CD14-positive monocyte (primary cell): ENCODE results near the gene RETREG3. TPM values are rescaled to one million over a fixed set of nuclear protein-coding genes. Genes with fewer than 3 reads are reported as not detected.
"Not testable (repeated sequence)": the region's sequence is repeated elsewhere in the genome, so short reads cannot be mapped to it uniquely, and the experiment has no call there.

Source experiments
- DNase-seq, 3 donors: peaks; one replicate each; pipeline ENCODE4 v3.0.0-alpha.2; 2011 to 2022
- H2AFZ ChIP-seq: 2 replicates; pipeline ENCODE4 v1.6.0; 2012; ENCODE audit warnings: mild to moderate bottlenecking, low read depth, low read length, inconsistent platforms; ENCODE audit not compliant: insufficient read depth, poor library complexity, severe bottlenecking
- H3K27ac ChIP-seq, 2 donors: 1 replicate in 1 of 2; 2 replicates in 1 of 2; pipeline ENCODE4 v1.5.1; 2012 to 2013; ENCODE audit warnings: low read length in 2 of 2, control low read depth in 1 of 2, inconsistent platforms in 1 of 2, low read depth in 1 of 2, mild to moderate bottlenecking in 1 of 2
- H3K27me3 ChIP-seq, 2 donors: one replicate each; pipeline versions ENCODE4 v1.6.0 to v1.6.1; 2011 to 2013; ENCODE audit warnings: low read length in 2 of 2; ENCODE audit not compliant: control insufficient read depth in 2 of 2, insufficient read depth in 2 of 2
- H3K36me3 ChIP-seq, 2 donors: replicated peaks in 1 of 2; 1 replicate in 1 of 2; 2 replicates in 1 of 2; pipeline versions ENCODE4 v1.5.1 to v1.6.1; 2012 to 2013; ENCODE audit warnings: low read length in 2 of 2, control low read depth in 1 of 2, inconsistent platforms in 1 of 2, mild to moderate bottlenecking in 1 of 2; ENCODE audit not compliant: insufficient read depth in 2 of 2, control insufficient read depth in 1 of 2
- H3K4me1 ChIP-seq, 2 donors: 1 replicate in 1 of 2; 2 replicates in 1 of 2; pipeline versions ENCODE4 v1.5.1 to v1.6.1; 2012 to 2013; ENCODE audit warnings: low read length in 2 of 2, control low read depth in 1 of 2, inconsistent platforms in 1 of 2, mild to moderate bottlenecking in 1 of 2, moderate library complexity in 1 of 2; ENCODE audit not compliant: insufficient read depth in 2 of 2, control insufficient read depth in 1 of 2
- H3K4me2 ChIP-seq: replicated peaks from 2 replicates; pipeline ENCODE3; 2012; ENCODE audit warnings: low read length, moderate library complexity, mild to moderate bottlenecking; ENCODE audit not compliant: poor library complexity, severe bottlenecking; ENCODE audit errors: extremely low read depth
- H3K4me3 ChIP-seq, 3 experiments: fragments of 200-600 bp in 1 of 3; sonication (generic) in 1 of 3; replicated peaks in 1 of 3; 1 replicate in 2 of 3; 2 replicates in 1 of 3; pipeline ENCODE4 v1.5.1; 2011 to 2013; ENCODE audit warnings: low read length in 3 of 3, mild to moderate bottlenecking in 3 of 3, control low read depth in 2 of 3, low read depth in 2 of 3, inconsistent platforms in 1 of 3, moderate library complexity in 1 of 3
- H3K79me2 ChIP-seq: 2 replicates; pipeline ENCODE4 v1.6.0; 2012; ENCODE audit warnings: mild to moderate bottlenecking, control low read depth, inconsistent platforms, low read length, moderate library complexity; ENCODE audit not compliant: insufficient read depth
- H3K9ac ChIP-seq: 2 replicates; pipeline ENCODE4 v1.6.0; 2017; ENCODE audit warnings: low read length, mild to moderate bottlenecking; ENCODE audit not compliant: insufficient read depth, poor library complexity, severe bottlenecking
- H3K9me3 ChIP-seq, 2 donors: replicated peaks in 1 of 2; 1 replicate in 1 of 2; 2 replicates in 1 of 2; pipeline versions ENCODE4 v1.5.1 to v1.6.1; 2012 to 2013; ENCODE audit warnings: low read length in 2 of 2, control low read depth in 1 of 2; ENCODE audit not compliant: control insufficient read depth in 1 of 2, insufficient read depth in 1 of 2
- H4K20me1 ChIP-seq: 2 replicates; pipeline ENCODE4 v1.6.0; 2012; ENCODE audit warnings: mild to moderate bottlenecking, low read length, control low read depth, moderate library complexity; ENCODE audit not compliant: insufficient read depth
- H3K27ac Mint-ChIP-seq, 7 donors: one replicate each; pipeline ENCODE4 v1.8.0; 2020; ENCODE audit warnings: mild to moderate bottlenecking in 7 of 7, mixed read lengths in 7 of 7, moderate library complexity in 6 of 7, inconsistent platforms in 2 of 7
- H3K27me3 Mint-ChIP-seq, 3 donors: one replicate each; pipeline ENCODE4 v1.8.0; 2021 to 2022; ENCODE audit warnings: low read depth in 3 of 3, mild to moderate bottlenecking in 3 of 3, mixed read lengths in 3 of 3, moderate library complexity in 3 of 3, inconsistent platforms in 1 of 3
- H3K36me3 Mint-ChIP-seq, 2 donors: one replicate each; pipeline ENCODE4 v1.8.0; 2020; ENCODE audit warnings: mixed read lengths in 2 of 2, inconsistent platforms in 1 of 2, mild to moderate bottlenecking in 1 of 2
- H3K4me1 Mint-ChIP-seq: one replicate; pipeline ENCODE4 v1.8.0; 2020; ENCODE audit warnings: mild to moderate bottlenecking, mixed read lengths
- H3K4me3 Mint-ChIP-seq, 2 donors: one replicate each; pipeline ENCODE4 v1.8.0; 2020; ENCODE audit warnings: mild to moderate bottlenecking in 2 of 2, mixed read lengths in 2 of 2, moderate library complexity in 1 of 2
- H3K9me3 Mint-ChIP-seq, 7 donors: one replicate each; pipeline ENCODE4 v1.8.0; 2020 to 2022; ENCODE audit warnings: mixed read lengths in 7 of 7, mild to moderate bottlenecking in 6 of 7, moderate library complexity in 6 of 7, inconsistent platforms in 2 of 7
- CTCF ChIP-seq: fragments of 200-600 bp; IDR thresholded peaks from one replicate; pipeline ENCODE4 v1.8.0; 2022; ENCODE audit warnings: antibody characterized with exemption, mild to moderate bottlenecking
- WGBS: methylation state at CpG from one replicate; pipeline ENCODE4 v1.1.5; 2013; ENCODE audit warnings: missing lambda C conversion rate; ENCODE audit not compliant: insufficient coverage; 5-methylcytosine and 5-hydroxymethylcytosine counted together
- intact Hi-C, 2 donors: fragments of 100-400 bp; cut with micrococcal nuclease; formaldehyde crosslinking; loops; one replicate each; pipeline versions ENCODE4 v1.15.0 to v1.15.1; 2023
- polyA plus RNA-seq, 3 donors: library from polyadenylated mRNA; depleted of rRNA in 1 of 3; unstranded in 2 of 3; stranded (reverse) in 1 of 3; fragments of 300-500 nt in 2 of 3; fragments of >200 nt in 1 of 3; fragmentation: Illumina TruSeq in 2 of 3; gene quantifications; 1 replicate in 2 of 3; 2 replicates in 1 of 3; pipeline ENCODE4 v1.2.3, GENCODE V29; 2012 to 2021

RETREG3 gene
- polyA plus RNA-seq, 3 donors, result 34.0 to 69.9 (median 69.9) TPM

GRCh38 chr17:42553866-42554249 lies 55.3 kb downstream of the RETREG3 start:
- H3K4me1 Mint-ChIP-seq, result peaks cover 30% of the 10 kb centered on the region
- Histone ChIP-seq H4K20me1 (peaks cover 6% of the 10 kb centered on the region), H3K9ac (peak overlapping the region; percentile 91), H3K4me1 (peaks cover 18 to 22% of the 10 kb centered on the region in 2 donors), H3K4me2 (peak overlapping the region; percentile 99), H3K36me3 (no peaks in the 10 kb centered on the region), H3K4me3 (peak overlapping the region; percentile 77 to 94 (median 83)), H3K79me2 (peaks cover 11% of the 10 kb centered on the region), H3K27me3 (peaks cover 4% of the 10 kb centered on the region in 2 donors), H3K27ac (peak overlapping the region in 1 of 2 donors; percentile 83), H3K9me3 (no peaks in the 10 kb centered on the region), H2AFZ (peak overlapping the region; percentile 99)
- DNase-seq, result peak in 2 of 3 donors; percentile 8 to 33
- H3K27ac Mint-ChIP-seq, result peak overlapping the region in 6 of 7 donors; percentile 53 to 94 (median 76)
- TF ChIP-seq CTCF, result no peak
- WGBS, result 69% methylated on average over 16 of the region's 16 CpGs
- intact Hi-C loops, result no loop called here
- no peaks in the 10 kb centered on the region for H3K9me3 Mint-ChIP-seq
- H3K4me3 Mint-ChIP-seq, result peak overlapping the region; percentile 94 to 97
- H3K27me3 Mint-ChIP-seq, result peaks cover 8 to 11% (median 9%) of the 10 kb centered on the region in 3 donors
- H3K36me3 Mint-ChIP-seq, result peaks cover 6 to 14% of the 10 kb centered on the region in 2 donors

- H3K9ac ChIP-seq, result no peak overlapping the region
- peaks cover 7 to 15% of the 10 kb centered on the region in 2 donors for H3K36me3 Mint-ChIP-seq
- peaks cover 11% of the 10 kb centered on the region for H4K20me1 ChIP-seq
- peak overlapping the region; percentile 99 for H3K4me2 ChIP-seq
- no peak for DNase-seq
- peak overlapping the region in 1 of 3 experiments; percentile 94 for H3K4me3 ChIP-seq
- H3K9me3 ChIP-seq, result no peaks in the 10 kb centered on the region
- WGBS, result 93% methylated on average over 36 of the region's 45 CpGs
- H3K4me3 Mint-ChIP-seq, result peak overlapping the region; percentile 94 to 97
- H3K36me3 ChIP-seq, result no peaks in the 10 kb centered on the region
- H3K27ac ChIP-seq, result no peak overlapping the region
- H3K79me2 ChIP-seq, result peaks cover 11% of the 10 kb centered on the region
- H3K27me3 Mint-ChIP-seq, result peaks cover 12 to 14% (median 12%) of the 10 kb centered on the region in 3 donors
- peaks cover 7 to 10% of the 10 kb centered on the region in 2 donors for H3K27me3 ChIP-seq
- H3K9me3 Mint-ChIP-seq, result no peaks in the 10 kb centered on the region
- intact Hi-C loops, result no loop called here
- peaks cover 33% of the 10 kb centered on the region for H3K4me1 Mint-ChIP-seq
- H3K4me1 ChIP-seq, result peaks cover 24 to 27% of the 10 kb centered on the region in 2 donors
- H2AFZ ChIP-seq, result no peak overlapping the region
- no peak for TF ChIP-seq CTCF
- peak overlapping the region in 4 of 7 donors; percentile 9 to 91 (median 70) for H3K27ac Mint-ChIP-seq
Measured at GRCh38 chr17:42553161-42553818, 55.9 kb downstream of the RETREG3 start.

GRCh38 chr17:42552736-42553135 lies 56.4 kb downstream of the RETREG3 start, which contains the start of gene HSD17B1:
Gene HSD17B1 (plus strand): TSS chr17:42552923. CDS start chr17:42552934, 11 bp downstream.
- H2AFZ ChIP-seq, H3K9me3 Mint-ChIP-seq, H3K36me3 ChIP-seq, DNase-seq, intact Hi-C loops, H3K9me3 ChIP-seq: not testable (repeated sequence)
- Histone ChIP-seq H3K4me3 (peak within 1 kb of the TSS in 1 of 3 experiments; percentile 94), H3K27me3 (peaks cover 11 to 15% of the 10 kb centered on the region in 2 donors), H3K79me2 (peaks cover 11% of the 10 kb centered on the region), H3K4me2 (peak within 1 kb of the TSS; percentile 99), H3K9ac (peak within 1 kb of the TSS; percentile 91), H4K20me1 (peaks cover 17% of the 10 kb centered on the region), H3K27ac (peak within 1 kb of the TSS in 1 of 2 donors; percentile 83), H3K4me1 (peaks cover 24 to 31% of the 10 kb centered on the region in 2 donors)
- Mint-ChIP-seq H3K36me3 (peaks cover 7 to 16% of the 10 kb centered on the region in 2 donors), H3K4me1 (peaks cover 35% of the 10 kb centered on the region), H3K27me3 (peaks cover 16 to 20% (median 17%) of the 10 kb centered on the region in 3 donors), H3K27ac (peak within 1 kb of the TSS in 4 of 7 donors; percentile 9 to 91 (median 70)), H3K4me3 (peak within 1 kb of the TSS; percentile 94 to 97)
- WGBS, result 100% methylated on average over 1 of the region's 15 CpGs
